A673 (cell line): ENCODE measurements around the gene ZNF142. TPM values are rescaled to one million over a fixed set of nuclear protein-coding genes. Genes with fewer than 3 reads are reported as not detected.

Experiments
- BruUV-seq: library from RNA; stranded (reverse); fragments of 400-500 nt; replicated peaks from 2 replicates; lab custom pipeline; 2021; lab: Mats Ljungman, UMichigan
- CTCF ChIA-PET: fragments of 300-600 bp; sonication (Branson Sonifier 250); formaldehyde crosslinking; loops from one replicate; lab custom pipeline; 2022; ENCODE audit warnings: antibody characterized with exemption; lab: Charles Lee
- POLR2A ChIA-PET: fragments of 300-600 bp; sonication (Branson Sonifier 250); formaldehyde crosslinking; loops from one replicate; lab custom pipeline; 2022; ENCODE audit warnings: antibody characterized with exemption; ENCODE audit not compliant: low non-redundant PET; lab: Charles Lee
- DNase-seq: peaks from one replicate; pipeline ENCODE4 v3.0.0-alpha.2; 2015; ENCODE audit warnings: low spot score
- H3K27ac ChIP-seq: fragments of 200-600 bp; sonication (generic); 2 replicates; pipeline ENCODE4 v1.5.1; 2016; ENCODE audit warnings: mixed run types, low read depth, mild to moderate bottlenecking, mixed read lengths, antibody characterized with exemption, low read length; ENCODE audit not compliant: poor library complexity, severe bottlenecking
- H3K27me3 ChIP-seq: fragments of 200-600 bp; sonication (generic); replicated peaks from 2 replicates; pipeline ENCODE4 v1.6.1; 2017; ENCODE audit warnings: mixed run types, low read depth, mild to moderate bottlenecking, mixed read lengths, antibody characterized with exemption, low read length; ENCODE audit not compliant: insufficient read depth, poor library complexity
- H3K36me3 ChIP-seq: fragments of 200-600 bp; sonication (generic); 2 replicates; pipeline ENCODE4 v1.6.1; 2016; ENCODE audit warnings: mixed run types, mild to moderate bottlenecking, mixed read lengths, antibody characterized with exemption, low read length; ENCODE audit not compliant: insufficient read depth, poor library complexity, severe bottlenecking
- H3K4me1 ChIP-seq: fragments of 200-600 bp; sonication (generic); 2 replicates; pipeline ENCODE4 v1.6.1; 2017; ENCODE audit warnings: mixed run types, mild to moderate bottlenecking, mixed read lengths, antibody characterized with exemption, low read length; ENCODE audit not compliant: insufficient read depth, poor library complexity, severe bottlenecking
- H3K4me3 ChIP-seq: fragments of 200-600 bp; sonication (generic); 2 replicates; pipeline ENCODE4 v1.5.1; 2016; ENCODE audit warnings: low read depth, mixed run types, mild to moderate bottlenecking, mixed read lengths, low read length; ENCODE audit not compliant: poor library complexity, severe bottlenecking
- H3K9me3 ChIP-seq: fragments of 200-600 bp; sonication (generic); 2 replicates; pipeline ENCODE4 v1.6.1; 2016; ENCODE audit warnings: mixed run types, low read depth, mild to moderate bottlenecking, mixed read lengths, antibody characterized with exemption, low read length; ENCODE audit not compliant: poor library complexity, severe bottlenecking
- EZH2 ChIP-seq: fragments of 200-600 bp; sonication (generic); IDR thresholded peaks from 2 replicates; pipeline ENCODE4 v1.6.1; 2017; ENCODE audit warnings: borderline replicate concordance, low read depth, mild to moderate bottlenecking, mixed read lengths, antibody characterized with exemption, low read length; ENCODE audit not compliant: poor library complexity, severe bottlenecking
- intact Hi-C: fragments of 100-400 bp; cut with micrococcal nuclease; formaldehyde crosslinking; loops from one replicate; pipeline ENCODE4 v1.10.0; 2022; ENCODE audit not compliant: unreplicated experiment
- total RNA-seq: library from RNA; stranded (reverse); gene quantifications from 2 replicates; pipeline ENCODE4 v1.2.3, GENCODE V29; 2021
- TF ChIP-seq, protein P1 (sequence below): fragments of 300-800, 200-600 bp; sonication (generic); conservative IDR thresholded peaks from 2 replicates; pipeline ENCODE4 v1.5.1; 2017; ENCODE audit warnings: low read depth, mild to moderate bottlenecking, antibody characterized with exemption, low read length, moderate library complexity, mixed read lengths

ZNF142 gene
- total RNA-seq, 1 experiment from 2014 or later, result 65.3 TPM

- Histone ChIP-seq H3K4me3 (no peak overlapping the region), H3K27ac (no peak overlapping the region), H3K9me3 (no peaks in the 10 kb centered on the region), H3K27me3 (no peaks in the 10 kb centered on the region), H3K36me3 (peaks cover 55% of the 10 kb centered on the region), H3K4me1 (peaks cover 6% of the 10 kb centered on the region)
- ChIA-PET CTCF (no interaction called here), POLR2A (interaction anchor here (0.6 kb wide), 1 partner anchor 11 kb away, joined by 4 read pairs; no protein-coding TSS in a partner anchor)
- intact Hi-C loops, result no loop called here
- no TSS peak for BruUV-seq
- TF ChIP-seq, protein P1, sequence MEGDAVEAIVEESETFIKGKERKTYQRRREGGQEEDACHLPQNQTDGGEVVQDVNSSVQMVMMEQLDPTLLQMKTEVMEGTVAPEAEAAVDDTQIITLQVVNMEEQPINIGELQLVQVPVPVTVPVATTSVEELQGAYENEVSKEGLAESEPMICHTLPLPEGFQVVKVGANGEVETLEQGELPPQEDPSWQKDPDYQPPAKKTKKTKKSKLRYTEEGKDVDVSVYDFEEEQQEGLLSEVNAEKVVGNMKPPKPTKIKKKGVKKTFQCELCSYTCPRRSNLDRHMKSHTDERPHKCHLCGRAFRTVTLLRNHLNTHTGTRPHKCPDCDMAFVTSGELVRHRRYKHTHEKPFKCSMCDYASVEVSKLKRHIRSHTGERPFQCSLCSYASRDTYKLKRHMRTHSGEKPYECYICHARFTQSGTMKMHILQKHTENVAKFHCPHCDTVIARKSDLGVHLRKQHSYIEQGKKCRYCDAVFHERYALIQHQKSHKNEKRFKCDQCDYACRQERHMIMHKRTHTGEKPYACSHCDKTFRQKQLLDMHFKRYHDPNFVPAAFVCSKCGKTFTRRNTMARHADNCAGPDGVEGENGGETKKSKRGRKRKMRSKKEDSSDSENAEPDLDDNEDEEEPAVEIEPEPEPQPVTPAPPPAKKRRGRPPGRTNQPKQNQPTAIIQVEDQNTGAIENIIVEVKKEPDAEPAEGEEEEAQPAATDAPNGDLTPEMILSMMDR, result no peak
- TF ChIP-seq EZH2, result no peak
- no peak for DNase-seq
Observed at GRCh38 chr2:218662377-218662776, 3.0 kb upstream of the ZNF142 start.

DNA sequence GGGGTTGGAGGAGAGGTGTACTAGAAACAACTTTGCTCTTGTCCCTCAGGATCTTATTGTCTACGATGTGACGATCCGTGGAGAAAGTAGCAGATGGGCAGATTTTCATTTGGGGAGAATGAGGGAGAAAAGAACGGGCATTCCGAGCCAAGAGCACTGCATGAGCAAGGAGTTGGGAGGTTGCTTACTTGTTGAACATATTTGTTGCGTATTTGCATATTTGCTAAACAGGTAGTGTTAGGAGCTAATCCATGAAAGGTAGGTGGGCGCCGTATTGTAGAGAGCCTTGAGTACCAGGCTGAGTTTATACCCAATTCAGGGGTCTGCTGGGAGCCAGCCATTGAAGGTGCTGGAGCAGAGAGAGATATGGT is 550 bp upstream of the ZNF142 start:
- H3K36me3 ChIP-seq, result peaks cover 57% of the 10 kb centered on the region
- BruUV-seq, result TSS peak; percentile 93
- no peak for DNase-seq
- CTCF ChIA-PET, result interaction anchor here (0.6 to 2.3 kb wide), 3 partner anchors 32 to 198 kb away, joined by 7 to 28 read pairs (median 14); no protein-coding TSS in a partner anchor
- H3K4me1 ChIP-seq, result peaks cover 6% of the 10 kb centered on the region
- intact Hi-C loops, result no loop called here
- TF ChIP-seq, protein P1, result no peak
- TF ChIP-seq EZH2, result no peak
- H3K9me3 ChIP-seq, result no peaks in the 10 kb centered on the region
- peak overlapping the region; percentile 89 for H3K4me3 ChIP-seq
- POLR2A ChIA-PET, result interaction anchor here (0.6 to 1.2 kb wide), 2 partner anchors 51 to 276 kb away, joined by 4 to 8 read pairs; partner anchors contain the start of gene TTLL4
- no peaks in the 10 kb centered on the region for H3K27me3 ChIP-seq
- H3K27ac ChIP-seq, result peak overlapping the region; percentile 85

- intact Hi-C loops, result loop anchor here (1.0 kb wide), 1 partner anchor 189 kb away; no protein-coding TSS in a partner anchor
- TF ChIP-seq EZH2, result no peak
- TF ChIP-seq, protein P1, result peak; percentile 50
- BruUV-seq, result TSS peak; percentile 76
- Histone ChIP-seq H3K36me3 (peaks cover 57% of the 10 kb centered on the region), H3K9me3 (no peaks in the 10 kb centered on the region), H3K27me3 (no peaks in the 10 kb centered on the region), H3K4me1 (peaks cover 6% of the 10 kb centered on the region), H3K27ac (peak overlapping the region; percentile 85), H3K4me3 (peak overlapping the region; percentile 89)
- ChIA-PET POLR2A (interaction anchor here (0.6 to 1.2 kb wide), 2 partner anchors 52 to 67 kb away, joined by 4 read pairs; partner anchors contain the start of gene TTLL4), CTCF (interaction anchor here (0.6 to 2.3 kb wide), 2 partner anchors 78 to 189 kb away, joined by 7 to 28 read pairs; no protein-coding TSS in a partner anchor)
- peak; percentile 62 for DNase-seq
Observed at GRCh38 chr2:218658671-218659257, 659 bp downstream of the ZNF142 start.
